B cell (primary cell): ENCODE data around the gene TNNT3. TPM values are rescaled to one million over a fixed set of nuclear protein-coding genes. Genes with fewer than 3 reads are reported as not detected.

Experiments used
- ATAC-seq: fragments of 200-7000 bp; cut with Tn5 transposase; one replicate; pipeline ENCODE4 v1.10.0; 2021; ENCODE audit warnings: low read depth, mild to moderate bottlenecking, moderate number of reproducible peaks, moderate library complexity
- CTCF ChIA-PET: fragments of 350-600 bp; sonication (Branson Sonifier 250); formaldehyde crosslinking; loops from one replicate; lab custom pipeline; 2021; ENCODE audit warnings: antibody characterized with exemption, inconsistent platforms; lab: Charles Lee
- POLR2A ChIA-PET: fragments of 350-600 bp; sonication (Branson Sonifier 250); formaldehyde crosslinking; loops from one replicate; lab custom pipeline; 2021; ENCODE audit warnings: antibody characterized with exemption; lab: Charles Lee
- DNase-seq: peaks from one replicate; pipeline ENCODE4 v3.0.0; 2013
- H2AFZ ChIP-seq: 2 replicates; pipeline ENCODE4 v1.6.1; 2012; ENCODE audit warnings: mild to moderate bottlenecking, low read depth, low read length; ENCODE audit not compliant: insufficient read depth, poor library complexity, severe bottlenecking
- H3K27ac ChIP-seq, 2 donors: 1 replicate in 1 of 2; 2 replicates in 1 of 2; pipeline ENCODE4 v1.5.1; 2012 to 2013; ENCODE audit warnings: low read length in 2 of 2, mild to moderate bottlenecking in 2 of 2, moderate library complexity in 1 of 2
- H3K27me3 ChIP-seq, 4 experiments: fragments of 200-600 bp in 1 of 4; sonication (generic) in 1 of 4; replicated peaks in 1 of 4; 1 replicate in 2 of 4; 2 replicates in 2 of 4; pipeline versions ENCODE4 v1.6.1 to v1.7.0; 2013 to 2016; ENCODE audit warnings: low read length in 3 of 4, mild to moderate bottlenecking in 2 of 4, mixed read lengths in 1 of 4, moderate library complexity in 1 of 4; ENCODE audit not compliant: insufficient read depth in 4 of 4, control insufficient read depth in 3 of 4; ENCODE audit errors: control extremely low read depth in 1 of 4
- H3K36me3 ChIP-seq, 2 experiments: replicated peaks in 1 of 2; 1 replicate in 1 of 2; 2 replicates in 1 of 2; pipeline versions ENCODE4 v1.6.1 to v1.7.1; 2013; ENCODE audit warnings: low read length in 1 of 2; ENCODE audit not compliant: insufficient read depth in 2 of 2, control insufficient read depth in 1 of 2; ENCODE audit errors: control extremely low read depth in 1 of 2, extremely low read depth in 1 of 2
- H3K4me1 ChIP-seq, 2 donors: fragments of 200-600 bp in 1 of 2; sonication (generic) in 1 of 2; 1 replicate in 1 of 2; 2 replicates in 1 of 2; pipeline versions ENCODE4 v1.5.1 to v1.6.1; 2013 to 2017; ENCODE audit warnings: low read length in 2 of 2; ENCODE audit not compliant: control insufficient read depth in 2 of 2, insufficient read depth in 2 of 2
- H3K4me2 ChIP-seq: replicated peaks from 2 replicates; pipeline ENCODE3; 2012; ENCODE audit warnings: mild to moderate bottlenecking, low read depth, low read length; ENCODE audit not compliant: poor library complexity, severe bottlenecking
- H3K4me3 ChIP-seq, 5 experiments: fragments of 200-600 bp in 1 of 5; sonication (generic) in 1 of 5; 1 replicate in 3 of 5; 2 replicates in 2 of 5; pipeline versions ENCODE4 v1.5.1 to v1.7.0; 2011 to 2016; ENCODE audit warnings: low read length in 4 of 5, mild to moderate bottlenecking in 4 of 5, low read depth in 2 of 5, control low read depth in 1 of 5, moderate library complexity in 1 of 5; ENCODE audit not compliant: insufficient read depth in 1 of 5; ENCODE audit errors: control extremely low read depth in 1 of 5, extremely low read depth in 1 of 5
- H3K79me2 ChIP-seq: fragments of 200-600 bp; sonication (generic); one replicate; pipeline ENCODE4 v1.6.0; 2016; ENCODE audit warnings: low read length; ENCODE audit not compliant: control insufficient read depth, insufficient read depth
- H3K9ac ChIP-seq: fragments of 200-600 bp; sonication (generic); 2 replicates; pipeline ENCODE4 v1.6.1; 2017; ENCODE audit warnings: mild to moderate bottlenecking, low read length, moderate library complexity
- H3K9me3 ChIP-seq, 3 donors: one replicate each; pipeline versions ENCODE4 v1.6.1 to v1.7.1; 2013; ENCODE audit warnings: low read length in 2 of 3; ENCODE audit not compliant: control insufficient read depth in 2 of 3, insufficient read depth in 1 of 3; ENCODE audit errors: control extremely low read depth in 1 of 3
- H4K20me1 ChIP-seq: 2 replicates; pipeline ENCODE4 v1.6.0; 2012; ENCODE audit warnings: mild to moderate bottlenecking, low read length; ENCODE audit not compliant: insufficient read depth, control insufficient read depth, poor library complexity, severe bottlenecking
- H3K27ac Mint-ChIP-seq: one replicate; pipeline ENCODE4 v1.8.0; 2021; ENCODE audit warnings: mixed read lengths
- H3K27me3 Mint-ChIP-seq: one replicate; pipeline ENCODE4 v1.8.0; 2021; ENCODE audit warnings: mixed read lengths
- H3K4me1 Mint-ChIP-seq: one replicate; pipeline ENCODE4 v1.8.0; 2021; ENCODE audit warnings: mixed read lengths
- H3K4me3 Mint-ChIP-seq: one replicate; pipeline ENCODE4 v1.8.0; 2021; ENCODE audit warnings: mixed read lengths
- H3K9me3 Mint-ChIP-seq: one replicate; pipeline ENCODE4 v1.8.0; 2022; ENCODE audit warnings: mixed read lengths; ENCODE audit not compliant: insufficient read depth
- CTCF ChIP-seq: fragments of 200-600 bp; IDR thresholded peaks from one replicate; pipeline ENCODE4 v1.8.0; 2022; ENCODE audit warnings: antibody characterized with exemption, mild to moderate bottlenecking
- EZH2 ChIP-seq: IDR thresholded peaks from 2 replicates; pipeline ENCODE4 v1.6.1; 2012; ENCODE audit warnings: borderline replicate concordance, low read depth, mild to moderate bottlenecking, moderate library complexity, low read length; ENCODE audit not compliant: insufficient read depth, poor library complexity, severe bottlenecking
- WGBS: methylation state at CpG from one replicate; pipeline ENCODE4 v1.1.5; 2013; ENCODE audit warnings: missing lambda C conversion rate; ENCODE audit not compliant: insufficient coverage; 5-methylcytosine and 5-hydroxymethylcytosine counted together
- intact Hi-C: fragments of 100-400 bp; cut with micrococcal nuclease; formaldehyde crosslinking; loops from one replicate; pipeline ENCODE4 v1.10.0; 2022
- polyA plus RNA-seq: library from polyadenylated mRNA; depleted of rRNA; stranded (reverse); fragments of >200 nt; gene quantifications from 2 replicates; pipeline ENCODE4 v1.2.3, GENCODE V29; 2012
- total RNA-seq, 2 donors: library from RNA; stranded (reverse); fragments of 120-200 nt in 1 of 2; gene quantifications; 1 replicate in 1 of 2; 2 replicates in 1 of 2; pipeline versions ENCODE4 v1.2.3 to v1.2.4, GENCODE V29; 2013 to 2022

TNNT3 gene
- total and polyA plus RNA-seq, 2 donors (not counting 1 experiment from before 2014, with no cell fraction given), result 2.5 to 10.0 TPM

GRCh38 chr11:1920128-1920908 lies 815 bp downstream of the TNNT3 start:
- H3K9me3 Mint-ChIP-seq, result no peaks in the 10 kb centered on the region
- Histone ChIP-seq H3K27ac (no peak overlapping the region), H3K36me3 (no peaks in the 10 kb centered on the region), H2AFZ (no peak overlapping the region), H4K20me1 (no peaks in the 10 kb centered on the region), H3K79me2 (no peaks in the 10 kb centered on the region), H3K4me2 (no peak overlapping the region), H3K9ac (no peak overlapping the region), H3K27me3 (peaks cover 0 to 19% (median 8%) of the 10 kb centered on the region in 4 experiments), H3K4me1 (peaks cover 0 to 5% of the 10 kb centered on the region in 2 donors), H3K4me3 (no peak overlapping the region), H3K9me3 (no peaks in the 10 kb centered on the region)
- intact Hi-C loops, result no loop called here
- ATAC-seq (no peak), DNase-seq (no peak)
- no peak overlapping the region for H3K4me3 Mint-ChIP-seq
- ChIA-PET POLR2A (interaction anchor here (1.2 kb wide), 1 partner anchor 69 kb away, joined by 5 read pairs; no protein-coding TSS in a partner anchor), CTCF (interaction anchor here (1.5 to 3.3 kb wide), 2 partner anchors 88 to 231 kb away, joined by 4 to 15 read pairs; no protein-coding TSS in a partner anchor)
- 95% methylated on average over 13 of the region's 25 CpGs for WGBS
- H3K4me1 Mint-ChIP-seq, result peaks cover 13% of the 10 kb centered on the region
- no peak overlapping the region for H3K27ac Mint-ChIP-seq
- TF ChIP-seq EZH2 (no peak), CTCF (no peak)
- H3K27me3 Mint-ChIP-seq, result peaks cover 16% of the 10 kb centered on the region
